T-cell (primary cell): Measurements from ENCODE around the gene ENOX1. TPM values are rescaled to one million over a fixed set of nuclear protein-coding genes. Genes with fewer than 3 reads are reported as not detected.

Experiments used
- ATAC-seq, 4 experiments: fragments of 200-7000 bp in 3 of 4; fragments of 150-1000 bp in 1 of 4; cut with Tn5 transposase; replicated peaks in 1 of 4; 1 replicate in 3 of 4; 2 replicates in 1 of 4; pipeline ENCODE4 v1.10.0; 2021; ENCODE audit warnings: moderate library complexity in 3 of 4, mild to moderate bottlenecking in 2 of 4, moderate number of reproducible peaks in 1 of 4
- CTCF ChIA-PET, 2 donors: fragments of 300-600 bp; sonication (Branson Sonifier 250); formaldehyde crosslinking; loops; one replicate each; lab custom pipeline; 2022; ENCODE audit warnings: antibody characterized with exemption in 2 of 2; lab: Charles Lee
- POLR2A ChIA-PET, 2 donors: fragments of 300-600 bp; sonication (Branson Sonifier 250); formaldehyde crosslinking; loops; one replicate each; lab custom pipeline; 2022; ENCODE audit warnings: antibody characterized with exemption in 2 of 2; lab: Charles Lee
- DNase-seq, 35 experiments: peaks; one replicate each; pipeline versions ENCODE4 v3.0.0 to v3.0.0-alpha.2; 2013 to 2023
- H3K27ac ChIP-seq: one replicate; pipeline ENCODE4 v1.5.1; 2013; ENCODE audit warnings: low read length
- H3K27me3 ChIP-seq, 2 experiments: replicated peaks in 1 of 2; 1 replicate in 1 of 2; 2 replicates in 1 of 2; pipeline versions ENCODE4 v1.6.1 to v1.7.0; 2013; ENCODE audit warnings: low read length in 1 of 2, mixed read lengths in 1 of 2; ENCODE audit not compliant: control insufficient read depth in 2 of 2, insufficient read depth in 2 of 2; ENCODE audit errors: extremely low read depth in 1 of 2
- H3K36me3 ChIP-seq, 2 donors: 1 replicate in 1 of 2; 2 replicates in 1 of 2; pipeline versions ENCODE4 v1.6.1 to v1.7.0; 2013; ENCODE audit warnings: low read length in 1 of 2; ENCODE audit not compliant: control insufficient read depth in 2 of 2, insufficient read depth in 1 of 2; ENCODE audit errors: extremely low read depth in 1 of 2
- H3K4me1 ChIP-seq, 2 experiments: 1 replicate in 1 of 2; 2 replicates in 1 of 2; pipeline versions ENCODE4 v1.6.1 to v1.7.0; 2013; ENCODE audit warnings: low read length in 2 of 2, mixed read lengths in 1 of 2; ENCODE audit not compliant: insufficient read depth in 2 of 2, control insufficient read depth in 1 of 2; ENCODE audit errors: extremely low read depth in 1 of 2
- H3K4me3 ChIP-seq, 2 donors: 1 replicate in 1 of 2; 2 replicates in 1 of 2; pipeline versions ENCODE4 v1.5.1 to v1.7.0; 2013; ENCODE audit warnings: mild to moderate bottlenecking in 2 of 2, low read length in 1 of 2, moderate library complexity in 1 of 2; ENCODE audit not compliant: control insufficient read depth in 1 of 2; ENCODE audit errors: extremely low read depth in 1 of 2
- H3K9me3 ChIP-seq: 2 replicates; pipeline ENCODE4 v1.7.0; 2013
- H3K27ac Mint-ChIP-seq, 2 donors: one replicate each; pipeline ENCODE4 v1.8.0; 2020 to 2021; ENCODE audit warnings: mild to moderate bottlenecking in 2 of 2, mixed read lengths in 2 of 2
- H3K27me3 Mint-ChIP-seq, 2 donors: one replicate each; pipeline ENCODE4 v1.8.0; 2021 to 2022; ENCODE audit warnings: mixed read lengths in 2 of 2
- H3K36me3 Mint-ChIP-seq: one replicate; pipeline ENCODE4 v1.8.0; 2021; ENCODE audit warnings: mixed read lengths
- H3K4me1 Mint-ChIP-seq, 3 donors: one replicate each; pipeline ENCODE4 v1.8.0; 2020 to 2022; ENCODE audit warnings: mixed read lengths in 3 of 3, mild to moderate bottlenecking in 1 of 3
- H3K4me3 Mint-ChIP-seq, 3 donors: one replicate each; pipeline ENCODE4 v1.8.0; 2020 to 2022; ENCODE audit warnings: mild to moderate bottlenecking in 3 of 3, mixed read lengths in 3 of 3, moderate library complexity in 3 of 3
- H3K9me3 Mint-ChIP-seq, 3 donors: one replicate each; pipeline ENCODE4 v1.8.0; 2020 to 2022; ENCODE audit warnings: mixed read lengths in 3 of 3
- WGBS: methylation state at CpG from one replicate; pipeline ENCODE4 v1.1.5; 2013; ENCODE audit warnings: missing lambda C conversion rate; ENCODE audit not compliant: insufficient coverage; 5-methylcytosine and 5-hydroxymethylcytosine counted together
- total RNA-seq, 35 experiments: library from RNA in 6 of 35; stranded (reverse) in 6 of 35; fragments of 120-200 nt in 1 of 35; gene quantifications; one replicate each; pipeline versions ENCODE4 v1.2.1 to v1.2.4 and lab custom pipeline; 2013 to 2026

The ENOX1 gene
- total RNA-seq, 5 donors from 2014 or later (not counting 1 experiment from before 2014, with no cell fraction given), result 0.10 TPM; not detected in 4

GRCh38 chr13:43265028-43265427, 521.7 kb downstream of the ENOX1 start:
- POLR2A ChIA-PET, result interaction anchor here in 1 of 2 donors (0.5 kb wide), 1 partner anchor 46 kb away, joined by 3 read pairs; no protein-coding TSS in a partner anchor
- Histone ChIP-seq H3K36me3 (no peaks in the 10 kb centered on the region), H3K4me1 (no peaks in the 10 kb centered on the region), H3K9me3 (no peaks in the 10 kb centered on the region), H3K4me3 (no peak overlapping the region), H3K27ac (no peak overlapping the region), H3K27me3 (no peaks in the 10 kb centered on the region)
- H3K27me3 Mint-ChIP-seq, result peaks cover 0 to 8% of the 10 kb centered on the region in 2 donors
- DNase-seq (no peak), ATAC-seq (no peak)
- CTCF ChIA-PET, result no interaction called here
- no CpG with 5 or more reads among the region's 4 CpGs for WGBS
- no peak overlapping the region for H3K27ac Mint-ChIP-seq
- peaks cover 0 to 3% (median 0%) of the 10 kb centered on the region in 3 donors for H3K9me3 Mint-ChIP-seq
- no peak overlapping the region for H3K4me3 Mint-ChIP-seq
- H3K4me1 Mint-ChIP-seq, result no peaks in the 10 kb centered on the region
- H3K36me3 Mint-ChIP-seq, result no peaks in the 10 kb centered on the region

GRCh38 chr13:43264458-43264857, 522.3 kb downstream of the ENOX1 start:
- ATAC-seq (no peak), DNase-seq (no peak)
- Histone ChIP-seq H3K4me1 (no peaks in the 10 kb centered on the region), H3K27me3 (no peaks in the 10 kb centered on the region), H3K36me3 (no peaks in the 10 kb centered on the region), H3K4me3 (no peak overlapping the region), H3K9me3 (no peaks in the 10 kb centered on the region), H3K27ac (no peak overlapping the region)
- Mint-ChIP-seq H3K27ac (no peak overlapping the region), H3K27me3 (peaks cover 0 to 9% of the 10 kb centered on the region in 2 donors), H3K4me1 (no peaks in the 10 kb centered on the region), H3K36me3 (no peaks in the 10 kb centered on the region), H3K4me3 (no peak overlapping the region), H3K9me3 (peaks cover 0 to 3% (median 0%) of the 10 kb centered on the region in 3 donors)
- ChIA-PET POLR2A (interaction anchor here in 1 of 2 donors (0.5 kb wide), 1 partner anchor 46 kb away, joined by 3 read pairs; no protein-coding TSS in a partner anchor), CTCF (no interaction called here)
- no CpG with 5 or more reads among the region's 1 CpG for WGBS

- Mint-ChIP-seq H3K4me3 (no peak overlapping the region), H3K36me3 (no peaks in the 10 kb centered on the region), H3K4me1 (no peaks in the 10 kb centered on the region), H3K27me3 (peaks cover 3 to 11% of the 10 kb centered on the region in 2 donors), H3K27ac (no peak overlapping the region), H3K9me3 (peaks cover 0 to 3% (median 0%) of the 10 kb centered on the region in 3 donors)
- H3K36me3 ChIP-seq, result no peaks in the 10 kb centered on the region
- no peaks in the 10 kb centered on the region for H3K27me3 ChIP-seq
- ChIA-PET POLR2A (no interaction called here), CTCF (no interaction called here)
- WGBS, result 100% methylated on average over 1 of the region's 2 CpGs
- no peaks in the 10 kb centered on the region for H3K4me1 ChIP-seq
- no peak overlapping the region for H3K27ac ChIP-seq
- DNase-seq, result no peak
- H3K4me3 ChIP-seq, result no peak overlapping the region
- no peaks in the 10 kb centered on the region for H3K9me3 ChIP-seq
- no peak for ATAC-seq
Observed at GRCh38 chr13:43263047-43263446, 523.7 kb downstream of the ENOX1 start.

GRCh38 chr13:43260999-43261398, 525.8 kb downstream of the ENOX1 start:
- Mint-ChIP-seq H3K4me3 (no peak overlapping the region), H3K27me3 (peaks cover 4 to 11% of the 10 kb centered on the region in 2 donors), H3K27ac (no peak overlapping the region), H3K9me3 (peaks cover 0 to 3% (median 0%) of the 10 kb centered on the region in 3 donors), H3K36me3 (no peaks in the 10 kb centered on the region), H3K4me1 (no peaks in the 10 kb centered on the region)
- Histone ChIP-seq H3K36me3 (no peaks in the 10 kb centered on the region), H3K27me3 (no peaks in the 10 kb centered on the region), H3K9me3 (no peaks in the 10 kb centered on the region), H3K27ac (no peak overlapping the region), H3K4me1 (no peaks in the 10 kb centered on the region), H3K4me3 (no peak overlapping the region)
- CTCF ChIA-PET, result no interaction called here
- WGBS, result 80% methylated on average over 1 of the region's 5 CpGs
- DNase-seq (no peak), ATAC-seq (no peak)
- POLR2A ChIA-PET, result no interaction called here

- H3K4me3 ChIP-seq, result no peak overlapping the region
- H3K9me3 ChIP-seq, result no peaks in the 10 kb centered on the region
- no peak overlapping the region for H3K27ac Mint-ChIP-seq
- no peaks in the 10 kb centered on the region for H3K4me1 Mint-ChIP-seq
- no peaks in the 10 kb centered on the region for H3K27me3 ChIP-seq
- no peaks in the 10 kb centered on the region for H3K36me3 ChIP-seq
- H3K9me3 Mint-ChIP-seq, result peaks cover 0 to 3% (median 0%) of the 10 kb centered on the region in 3 donors
- DNase-seq (no peak), ATAC-seq (no peak)
- peaks cover 10 to 21% of the 10 kb centered on the region in 2 donors for H3K27me3 Mint-ChIP-seq
- WGBS, result 83% methylated on average over 1 of the region's 1 CpG
- H3K27ac ChIP-seq, result no peak overlapping the region
- no peaks in the 10 kb centered on the region for H3K4me1 ChIP-seq
- H3K4me3 Mint-ChIP-seq, result no peak overlapping the region
- ChIA-PET POLR2A (interaction anchor here in 1 of 2 donors (0.5 kb wide), 1 partner anchor 1384 kb away, joined by 3 read pairs; no protein-coding TSS in a partner anchor), CTCF (no interaction called here)
- H3K36me3 Mint-ChIP-seq, result no peaks in the 10 kb centered on the region
Observed at GRCh38 chr13:43258771-43259170, 528.0 kb downstream of the ENOX1 start.

- no peak for ATAC-seq
- ChIA-PET CTCF (no interaction called here), POLR2A (no interaction called here)
- no peak overlapping the region for H3K4me3 ChIP-seq
- H3K36me3 ChIP-seq, result no peaks in the 10 kb centered on the region
- Mint-ChIP-seq H3K36me3 (no peaks in the 10 kb centered on the region), H3K4me3 (no peak overlapping the region), H3K4me1 (no peaks in the 10 kb centered on the region), H3K27me3 (peaks cover 12 to 27% of the 10 kb centered on the region in 2 donors), H3K27ac (no peak overlapping the region), H3K9me3 (peaks cover 0 to 3% (median 0%) of the 10 kb centered on the region in 3 donors)
- no peaks in the 10 kb centered on the region for H3K4me1 ChIP-seq
- H3K27me3 ChIP-seq, result no peaks in the 10 kb centered on the region
- no peaks in the 10 kb centered on the region for H3K9me3 ChIP-seq
- H3K27ac ChIP-seq, result no peak overlapping the region
- DNase-seq, result no peak
Observed at GRCh38 chr13:43257765-43258164, 529.0 kb downstream of the ENOX1 start.

GRCh38 chr13:43251961-43252360, 534.8 kb downstream of the ENOX1 start:
- no peaks in the 10 kb centered on the region for H3K4me1 Mint-ChIP-seq
- peaks cover 0 to 3% of the 10 kb centered on the region in 2 experiments for H3K27me3 ChIP-seq
- POLR2A ChIA-PET, result no interaction called here
- H3K36me3 ChIP-seq, result no peaks in the 10 kb centered on the region
- peaks cover 12 to 33% of the 10 kb centered on the region in 2 donors for H3K27me3 Mint-ChIP-seq
- H3K27ac ChIP-seq, result no peak overlapping the region
- no peak overlapping the region for H3K27ac Mint-ChIP-seq
- no peak overlapping the region for H3K4me3 Mint-ChIP-seq
- CTCF ChIA-PET, result no interaction called here
- no peak for DNase-seq
- 78% methylated on average over 2 of the region's 5 CpGs for WGBS
- no peaks in the 10 kb centered on the region for H3K9me3 Mint-ChIP-seq
- no peak overlapping the region for H3K4me3 ChIP-seq
- H3K36me3 Mint-ChIP-seq, result no peaks in the 10 kb centered on the region
- no peaks in the 10 kb centered on the region for H3K9me3 ChIP-seq
- no peak for ATAC-seq
- H3K4me1 ChIP-seq, result no peaks in the 10 kb centered on the region
